ENCODE measurements around the gene PIEZO2.

DNA sequence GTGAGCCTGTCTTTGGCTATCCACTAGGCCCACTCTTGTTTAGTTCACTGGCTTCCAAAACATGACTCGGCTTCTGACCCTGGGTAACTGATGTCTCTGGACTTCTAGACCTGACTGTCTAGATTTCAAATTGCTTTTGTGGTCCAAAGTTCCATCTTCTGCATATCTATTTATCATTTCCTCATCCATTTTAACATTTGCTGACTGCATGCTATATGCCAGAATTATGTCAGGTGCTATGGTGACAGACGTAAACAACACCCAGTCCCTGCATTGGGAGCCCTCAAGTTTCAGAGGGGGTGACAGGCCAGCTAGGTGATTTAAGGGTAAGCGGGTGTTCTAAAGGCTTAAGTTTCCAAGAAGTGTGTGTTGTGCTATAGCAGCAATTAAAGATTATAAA is 140.9 kb downstream of the PIEZO2 start:
- TF ChIP-seq, protein P1, sequence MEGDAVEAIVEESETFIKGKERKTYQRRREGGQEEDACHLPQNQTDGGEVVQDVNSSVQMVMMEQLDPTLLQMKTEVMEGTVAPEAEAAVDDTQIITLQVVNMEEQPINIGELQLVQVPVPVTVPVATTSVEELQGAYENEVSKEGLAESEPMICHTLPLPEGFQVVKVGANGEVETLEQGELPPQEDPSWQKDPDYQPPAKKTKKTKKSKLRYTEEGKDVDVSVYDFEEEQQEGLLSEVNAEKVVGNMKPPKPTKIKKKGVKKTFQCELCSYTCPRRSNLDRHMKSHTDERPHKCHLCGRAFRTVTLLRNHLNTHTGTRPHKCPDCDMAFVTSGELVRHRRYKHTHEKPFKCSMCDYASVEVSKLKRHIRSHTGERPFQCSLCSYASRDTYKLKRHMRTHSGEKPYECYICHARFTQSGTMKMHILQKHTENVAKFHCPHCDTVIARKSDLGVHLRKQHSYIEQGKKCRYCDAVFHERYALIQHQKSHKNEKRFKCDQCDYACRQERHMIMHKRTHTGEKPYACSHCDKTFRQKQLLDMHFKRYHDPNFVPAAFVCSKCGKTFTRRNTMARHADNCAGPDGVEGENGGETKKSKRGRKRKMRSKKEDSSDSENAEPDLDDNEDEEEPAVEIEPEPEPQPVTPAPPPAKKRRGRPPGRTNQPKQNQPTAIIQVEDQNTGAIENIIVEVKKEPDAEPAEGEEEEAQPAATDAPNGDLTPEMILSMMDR (IDR thresholded peaks at IDR 0.05; ENCODE audit: insufficient read depth, low read depth, low read length): no peak
- no peak for TF ChIP-seq EZH2 (IDR thresholded peaks at IDR 0.05; ENCODE audit: insufficient read depth, low read length)
